SHP77 (cell line): ENCODE measurements around the gene TGFA.

Experiments
- DNase-seq, 2 experiments: peaks; one replicate each; lab custom pipeline; 2025; lab: John Stamatoyannopoulos, UW

The TGFA gene

DNA sequence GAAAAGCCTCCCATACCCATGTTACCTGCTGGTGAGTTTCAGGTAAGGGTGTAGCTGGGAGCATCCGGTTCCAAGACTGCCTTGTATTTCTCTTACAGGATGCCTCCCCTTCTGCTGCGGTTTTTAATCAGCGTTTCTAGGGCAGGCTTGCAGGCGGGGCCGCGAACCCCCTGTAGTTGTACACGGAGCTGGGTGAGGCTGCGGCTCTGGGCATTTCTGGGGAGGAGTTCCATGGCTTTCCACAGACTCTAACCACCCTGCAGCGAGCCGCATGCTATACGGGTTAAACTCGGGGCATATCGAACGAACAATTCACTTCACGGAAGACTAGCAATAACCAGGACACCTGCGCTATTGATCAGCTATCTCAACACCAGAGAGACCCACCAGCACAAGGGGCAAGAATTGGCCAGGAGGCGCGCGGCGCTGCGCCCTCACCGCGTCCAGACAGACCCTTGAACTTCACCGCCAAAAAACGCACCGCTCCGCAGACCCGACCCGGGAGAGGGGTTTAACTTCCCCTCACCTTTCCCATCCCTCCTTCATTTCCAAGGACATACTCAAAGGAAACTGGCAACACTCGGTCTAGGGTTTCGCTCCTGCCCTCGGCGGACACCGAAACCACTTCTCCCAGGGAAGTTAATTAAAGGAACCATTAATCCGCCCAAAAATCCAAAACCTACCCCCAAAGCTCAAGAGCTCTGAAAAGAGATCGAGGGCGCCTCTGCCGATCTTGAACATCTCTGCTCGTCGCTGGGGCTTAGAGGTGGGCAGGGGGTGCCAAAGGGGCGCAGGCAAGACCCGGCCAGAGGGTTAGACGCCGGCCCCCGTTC is 909 bp downstream of the TGFA start:
- DNase-seq, result no peak

GRCh38 chr2:70551167-70551566 is 2.5 kb downstream of the TGFA start:
- DNase-seq, result no peak

DNA sequence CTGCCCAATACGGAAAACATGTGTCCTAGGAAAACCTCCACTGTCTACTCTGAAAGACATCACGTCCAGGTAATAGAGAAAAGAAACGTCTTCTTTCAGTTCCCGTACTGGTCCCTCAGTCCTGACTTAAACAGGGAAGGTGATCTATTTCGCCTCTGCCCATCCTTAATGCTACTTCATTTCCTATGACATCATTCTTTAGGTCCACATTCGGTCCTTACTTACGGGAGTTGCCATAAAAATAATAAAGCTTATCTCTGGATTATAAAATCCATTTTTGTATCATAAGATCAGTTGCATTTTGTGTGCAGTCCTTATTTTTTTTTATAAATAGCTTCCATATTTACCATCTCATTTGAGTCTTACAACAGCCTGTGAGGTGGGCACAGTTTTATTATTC is 3.7 kb downstream of the TGFA start:
- DNase-seq, result no peak

- no peak for DNase-seq
Observed at GRCh38 chr2:70549064-70549710, 4.4 kb downstream of the TGFA start.

- DNase-seq, result no peak
Observed at GRCh38 chr2:70548233-70548632, 5.4 kb downstream of the TGFA start.

GRCh38 chr2:70546885-70547284 is 6.7 kb downstream of the TGFA start:
- DNase-seq, result no peak

GRCh38 chr2:70546376-70546775 is 7.2 kb downstream of the TGFA start:
- no peak for DNase-seq

- no peak for DNase-seq
Observed at GRCh38 chr2:70541481-70542020, 12.1 kb downstream of the TGFA start.

- DNase-seq, result no peak
Observed at GRCh38 chr2:70537840-70538239, 15.8 kb downstream of the TGFA start.

GRCh38 chr2:70536517-70537055 is 17.0 kb downstream of the TGFA start:
- DNase-seq, result no peak

DNA sequence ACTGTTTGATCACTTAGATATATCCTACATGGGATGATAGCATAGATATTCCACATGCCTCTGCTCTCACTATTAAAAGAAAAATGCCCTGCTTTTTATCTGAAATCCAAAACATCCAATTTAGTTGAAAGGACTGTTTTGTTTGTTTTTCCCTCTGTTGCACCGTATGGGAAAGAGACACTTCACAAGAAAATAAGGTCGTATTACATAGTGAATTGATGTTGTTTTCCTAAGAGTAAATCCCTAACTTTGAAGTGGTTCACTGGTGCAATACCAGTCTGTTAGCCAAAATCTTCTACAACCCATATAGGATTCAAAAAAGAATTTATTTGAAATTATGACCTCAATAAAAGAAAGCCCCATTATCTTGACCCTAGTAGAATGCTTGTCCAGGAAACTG is 18.1 kb downstream of the TGFA start:
- DNase-seq, result no peak

- DNase-seq, result no peak
Observed at GRCh38 chr2:70534183-70534836, 19.3 kb downstream of the TGFA start.

GRCh38 chr2:70532244-70532935 is 21.2 kb downstream of the TGFA start:
- no peak for DNase-seq

DNA sequence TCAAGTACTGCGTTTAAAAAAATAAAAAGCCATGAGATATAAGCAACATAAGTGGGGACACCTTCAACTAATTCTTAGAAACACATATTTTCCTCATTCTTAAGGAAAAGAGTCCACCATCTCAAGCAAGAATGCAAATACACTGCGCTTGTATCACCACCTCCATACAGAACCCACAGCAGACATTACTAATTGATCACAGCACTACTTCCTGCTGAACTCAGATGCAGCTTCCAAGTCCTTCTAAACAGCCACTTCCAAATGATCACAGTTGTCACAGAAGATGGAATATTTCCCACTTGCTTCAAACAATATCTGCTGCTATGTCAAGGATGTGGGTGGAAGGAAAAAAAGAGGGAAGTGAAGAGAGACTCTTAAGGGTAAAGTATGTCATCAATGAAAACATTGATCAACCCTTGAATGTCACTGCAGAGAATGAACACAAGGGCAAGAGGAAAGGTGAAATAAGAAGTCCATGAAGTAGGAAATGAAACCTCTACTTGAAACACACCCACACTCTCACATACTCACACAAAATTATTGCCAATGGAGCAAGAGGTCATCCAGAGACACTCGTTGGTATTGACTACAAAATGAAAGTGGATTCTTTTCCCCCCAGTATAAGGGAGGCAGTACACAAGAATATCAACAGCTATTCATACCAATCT is 22.1 kb downstream of the TGFA start:
- no peak for DNase-seq

DNA sequence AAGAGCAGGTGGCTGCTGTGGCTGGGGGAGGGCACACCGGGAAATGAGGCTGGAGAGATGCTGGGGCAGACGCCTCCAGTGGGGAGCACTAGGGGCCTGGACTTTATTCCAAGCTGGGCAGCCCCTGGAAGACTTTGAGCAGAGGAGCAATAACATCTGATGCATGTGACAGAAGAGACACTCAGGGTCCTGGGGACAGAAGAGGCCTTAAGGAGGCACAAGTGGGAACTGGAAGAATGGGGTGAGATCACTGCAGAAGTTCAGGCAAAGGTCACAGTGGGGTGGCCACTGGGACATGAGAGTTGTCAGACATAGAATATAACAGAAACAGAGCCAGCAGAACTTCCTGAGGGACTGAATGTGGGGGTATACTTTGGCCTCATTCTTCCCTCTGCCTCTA is 24.0 kb downstream of the TGFA start:
- DNase-seq, result no peak

- no peak for DNase-seq
Observed at GRCh38 chr2:70528929-70529328, 24.7 kb downstream of the TGFA start.

DNA sequence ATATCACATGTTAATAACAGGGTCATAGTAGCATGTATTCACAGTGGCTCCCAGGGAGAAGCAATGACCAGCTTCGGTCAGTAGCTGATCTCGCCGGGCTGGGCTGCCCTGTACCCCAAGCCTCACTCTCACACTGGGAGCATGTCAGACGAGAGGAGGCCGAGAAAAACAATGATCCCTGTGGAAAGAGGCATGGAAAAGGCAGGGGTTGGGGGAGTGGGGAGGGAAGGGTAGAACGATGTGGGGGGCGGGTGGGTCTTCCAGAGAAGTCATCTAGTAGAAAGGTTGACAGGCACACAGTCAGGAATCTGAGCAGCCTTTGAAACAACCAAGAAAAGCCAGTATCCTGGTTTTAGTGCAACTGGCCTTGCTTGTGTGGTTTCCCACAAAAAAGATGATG is 25.4 kb downstream of the TGFA start:
- DNase-seq, result no peak

GRCh38 chr2:70527447-70528080 is 26.1 kb downstream of the TGFA start:
- DNase-seq, result no peak

- no peak for DNase-seq
Observed at GRCh38 chr2:70526126-70526525, 27.5 kb downstream of the TGFA start.

DNA sequence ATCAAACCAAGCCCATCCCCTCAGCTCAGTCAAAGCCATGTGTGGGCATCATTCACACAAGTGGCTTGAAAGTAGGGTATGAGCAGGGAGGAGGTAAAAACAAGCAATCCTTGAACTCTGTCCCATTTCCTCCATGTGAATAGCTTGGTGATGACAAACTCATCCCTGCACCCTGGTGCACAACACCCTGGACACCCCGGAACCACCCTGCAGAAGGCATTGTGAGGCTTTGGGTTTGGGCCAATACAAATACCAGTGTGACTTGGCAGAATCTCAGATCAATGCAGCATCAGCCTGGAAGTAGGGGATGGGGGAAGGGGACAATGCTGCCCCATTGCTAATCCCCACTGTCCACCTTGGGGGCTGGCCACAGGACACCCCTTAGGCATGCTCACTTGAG is 28.6 kb downstream of the TGFA start:
- DNase-seq, result no peak
